OCI-LY3 (cell line): ENCODE measurements around the gene PWP1.

ENCODE experiments used
- CTCF ChIP-seq: fragments of 200-600, 300-600 bp; sonication (generic); IDR thresholded peaks from 2 replicates; pipeline ENCODE4 v1.5.1; 2014; ENCODE audit warnings: antibody characterized with exemption, low read length, low read depth
- EZH2phosphoT487 ChIP-seq: fragments of 200-600 bp; shearing (Covaris generic); IDR thresholded peaks from 2 replicates; pipeline ENCODE4 v1.6.1; 2018; ENCODE audit warnings: antibody characterized with exemption, mixed run types, low read depth

DNA sequence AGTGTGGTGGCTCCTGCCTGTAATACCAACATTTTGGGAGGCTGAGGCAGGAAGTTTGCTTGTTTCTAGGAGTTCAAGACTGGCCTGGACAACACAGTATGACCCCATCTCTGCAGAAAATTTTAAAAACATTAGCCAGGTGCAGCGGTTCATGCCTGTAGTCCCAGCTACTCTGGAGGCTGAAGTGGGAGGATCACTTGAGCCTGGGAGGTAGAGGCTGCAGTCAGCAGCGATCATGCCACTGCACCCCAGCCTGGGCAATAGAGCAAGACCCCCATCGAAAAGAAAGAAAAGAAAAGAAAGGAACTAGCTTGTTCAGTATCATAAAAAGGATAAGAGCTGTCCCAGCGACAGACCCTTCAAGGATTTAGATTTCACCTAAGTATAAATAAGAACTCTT lies 18.1 kb upstream of the PWP1 start:
- TF ChIP-seq EZH2phosphoT487 (no peak), CTCF (no peak)
